Measurements from ENCODE around the gene SMAP1.

GRCh38 chr6:70673054-70673453 is 5.4 kb downstream of the SMAP1 start:
- TF ChIP-seq YY1 (IDR thresholded peaks at IDR 0.05; ENCODE audit: insufficient read depth, insufficient read length) (no peak), ZNF274 (IDR thresholded peaks at IDR 0.05; ENCODE audit: low read depth, low read length) (no peak), SUZ12 (IDR thresholded peaks at IDR 0.05; ENCODE audit: extremely low read depth, insufficient read depth, insufficient read length) (no peak)
